A673 (cell line): ENCODE data around the gene PRDM16.

Experiments
- EZH2 ChIP-seq: fragments of 200-600 bp; sonication (generic); IDR thresholded peaks from 2 replicates; pipeline ENCODE4 v1.6.1; 2017; ENCODE audit warnings: borderline replicate concordance, low read depth, mild to moderate bottlenecking, mixed read lengths, antibody characterized with exemption, low read length; ENCODE audit not compliant: poor library complexity, severe bottlenecking
- TF ChIP-seq, protein P1 (sequence below): fragments of 300-800, 200-600 bp; sonication (generic); conservative IDR thresholded peaks from 2 replicates; pipeline ENCODE4 v1.5.1; 2017; ENCODE audit warnings: low read depth, mild to moderate bottlenecking, antibody characterized with exemption, low read length, moderate library complexity, mixed read lengths

DNA sequence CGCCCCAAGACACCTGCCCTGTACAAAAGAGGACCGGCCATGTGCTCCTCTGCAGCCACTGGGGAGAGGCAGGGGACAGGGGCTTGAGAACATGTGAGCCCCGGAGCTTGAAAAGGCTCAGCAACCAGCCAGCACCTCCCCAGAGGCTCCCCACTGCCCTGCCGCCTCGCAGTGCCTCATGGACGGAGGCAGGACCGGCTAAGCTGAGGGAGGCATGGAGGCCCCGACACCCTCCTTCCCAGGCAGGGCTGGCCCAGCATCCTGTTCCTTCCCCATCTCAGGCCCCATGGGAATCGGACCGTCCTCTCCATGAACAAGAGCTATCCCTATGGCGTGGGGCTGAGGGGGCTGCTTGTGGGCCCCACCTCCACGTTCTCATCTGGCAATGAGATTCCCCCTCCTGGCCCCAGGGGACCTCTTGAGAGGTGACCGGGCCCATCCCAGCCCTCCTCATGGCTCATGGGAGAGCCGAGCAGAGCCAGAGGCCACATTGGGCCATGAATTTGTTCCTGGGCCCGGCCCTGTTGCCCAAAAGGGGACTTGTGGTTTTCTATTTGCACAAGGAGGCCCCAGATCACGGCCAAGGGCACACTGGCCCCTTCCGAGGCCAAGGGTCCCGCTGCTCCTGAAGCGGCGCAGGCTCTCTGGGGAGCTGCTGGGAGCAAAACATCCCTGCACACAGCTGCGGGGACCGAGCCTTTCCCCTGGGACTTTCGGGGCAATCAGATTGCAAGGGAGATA is 320.3 kb downstream of the PRDM16 start:
- TF ChIP-seq, protein P1, sequence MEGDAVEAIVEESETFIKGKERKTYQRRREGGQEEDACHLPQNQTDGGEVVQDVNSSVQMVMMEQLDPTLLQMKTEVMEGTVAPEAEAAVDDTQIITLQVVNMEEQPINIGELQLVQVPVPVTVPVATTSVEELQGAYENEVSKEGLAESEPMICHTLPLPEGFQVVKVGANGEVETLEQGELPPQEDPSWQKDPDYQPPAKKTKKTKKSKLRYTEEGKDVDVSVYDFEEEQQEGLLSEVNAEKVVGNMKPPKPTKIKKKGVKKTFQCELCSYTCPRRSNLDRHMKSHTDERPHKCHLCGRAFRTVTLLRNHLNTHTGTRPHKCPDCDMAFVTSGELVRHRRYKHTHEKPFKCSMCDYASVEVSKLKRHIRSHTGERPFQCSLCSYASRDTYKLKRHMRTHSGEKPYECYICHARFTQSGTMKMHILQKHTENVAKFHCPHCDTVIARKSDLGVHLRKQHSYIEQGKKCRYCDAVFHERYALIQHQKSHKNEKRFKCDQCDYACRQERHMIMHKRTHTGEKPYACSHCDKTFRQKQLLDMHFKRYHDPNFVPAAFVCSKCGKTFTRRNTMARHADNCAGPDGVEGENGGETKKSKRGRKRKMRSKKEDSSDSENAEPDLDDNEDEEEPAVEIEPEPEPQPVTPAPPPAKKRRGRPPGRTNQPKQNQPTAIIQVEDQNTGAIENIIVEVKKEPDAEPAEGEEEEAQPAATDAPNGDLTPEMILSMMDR: no peak
- no peak for TF ChIP-seq EZH2
